COLO668 (cell line): ENCODE results near the gene SLC9A5.

Experiments used
- DNase-seq: peaks from one replicate; lab custom pipeline; 2025; ENCODE audit not compliant: unreplicated experiment; lab: John Stamatoyannopoulos, UW

Gene SLC9A5

DNA sequence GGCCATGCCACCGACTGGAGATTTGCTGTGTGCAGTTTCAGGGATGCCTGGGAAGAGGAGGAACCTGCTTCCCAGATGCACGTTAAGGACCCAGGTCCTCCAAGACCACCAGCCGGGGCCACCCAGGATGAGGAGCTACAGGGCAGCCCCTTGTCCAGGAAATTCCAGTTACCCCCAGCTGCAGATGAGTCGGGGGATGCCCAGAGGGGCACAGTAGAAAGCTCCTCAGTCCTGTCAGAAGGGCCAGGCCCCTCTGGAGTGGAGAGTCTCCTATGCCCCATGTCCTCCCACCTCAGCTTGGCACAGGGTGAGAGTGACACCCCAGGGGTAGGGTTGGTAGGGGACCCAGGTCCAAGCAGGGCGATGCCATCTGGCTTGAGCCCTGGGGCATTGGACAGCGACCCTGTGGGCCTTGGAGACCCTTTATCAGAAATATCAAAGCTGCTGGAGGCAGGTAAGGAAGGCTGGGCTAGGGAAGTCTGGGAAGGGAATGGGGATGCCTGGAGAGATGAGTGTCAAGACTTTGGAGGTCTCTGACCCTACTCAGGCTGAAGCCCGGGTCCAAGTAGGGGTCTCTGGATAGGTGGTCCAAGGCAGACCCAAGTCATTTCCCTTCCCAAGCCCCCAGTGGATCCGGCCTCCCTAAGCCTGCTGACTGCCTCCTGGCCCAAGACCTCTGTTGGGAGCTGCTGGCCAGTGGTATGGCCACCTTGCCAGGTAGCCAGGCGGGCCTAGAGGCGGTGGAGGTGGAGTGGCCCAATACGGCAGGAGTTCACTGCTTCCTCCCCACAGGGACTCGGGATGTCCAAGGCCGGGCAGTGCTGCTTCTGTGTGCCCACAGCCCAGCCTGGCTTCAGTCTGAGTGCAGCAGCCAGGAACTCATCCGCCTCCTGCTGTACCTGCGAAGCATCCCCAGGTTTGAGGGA lies 31.6 kb downstream of the SLC9A5 start:
- no peak for DNase-seq

- DNase-seq = no peak
Observed at GRCh38 chr16:67281536-67282446, 33.0 kb downstream of the SLC9A5 start.

DNA sequence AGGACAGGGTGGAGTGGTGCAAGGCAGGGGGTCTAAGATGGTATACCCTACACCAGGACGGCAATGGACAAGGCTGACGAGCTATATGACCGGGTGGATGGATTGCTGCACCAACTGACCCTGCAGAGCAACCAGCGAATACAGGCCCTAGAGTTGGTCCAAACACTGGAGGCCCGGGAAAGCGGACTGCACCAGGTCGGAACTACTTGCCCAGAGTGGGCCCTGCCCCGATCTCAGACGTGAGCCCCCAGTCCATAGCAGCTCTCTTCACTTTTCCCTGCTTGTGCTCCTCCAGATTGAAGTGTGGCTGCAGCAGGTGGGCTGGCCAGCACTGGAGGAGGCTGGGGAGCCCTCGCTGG lies 33.6 kb downstream of the SLC9A5 start:
- DNase-seq = no peak

DNA sequence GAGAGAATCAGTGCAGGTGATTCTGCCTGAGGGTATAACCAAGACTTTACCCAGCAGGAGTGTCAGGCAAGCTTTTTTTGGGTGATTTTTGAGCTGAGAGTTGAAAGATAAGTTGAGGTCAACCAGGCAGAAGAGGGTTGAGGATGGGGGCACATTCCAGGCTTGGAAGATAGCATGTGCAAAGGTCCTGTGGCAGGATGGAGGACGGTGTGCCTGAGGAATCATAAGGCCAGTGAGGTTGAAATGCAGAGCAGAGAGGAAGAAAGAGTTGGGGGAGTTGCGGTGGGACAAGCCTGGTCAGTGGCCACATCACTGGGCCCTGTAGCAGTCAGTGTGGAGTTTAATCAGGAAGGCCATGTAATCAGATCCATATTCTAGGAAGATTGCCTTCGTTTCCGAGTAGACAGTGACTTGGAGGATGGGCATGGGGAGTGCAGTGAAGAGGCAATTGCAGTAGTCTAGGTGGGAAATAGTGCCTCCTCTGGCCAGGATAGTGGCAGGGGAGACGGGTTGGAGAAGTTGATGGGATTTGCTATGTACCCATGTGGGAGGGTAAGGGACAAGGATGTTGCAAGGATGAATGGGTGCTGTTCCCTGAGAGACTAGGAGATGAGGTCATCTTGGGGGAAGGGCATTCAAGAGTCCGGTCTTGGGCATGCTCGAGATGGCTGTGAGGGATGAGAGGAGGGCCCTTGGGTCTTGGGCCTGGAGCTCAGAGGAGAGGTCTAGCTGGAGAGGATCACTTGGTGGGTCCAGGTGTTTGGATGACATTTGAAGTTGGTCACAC lies 34.5 kb downstream of the SLC9A5 start:
- DNase-seq = no peak

DNA sequence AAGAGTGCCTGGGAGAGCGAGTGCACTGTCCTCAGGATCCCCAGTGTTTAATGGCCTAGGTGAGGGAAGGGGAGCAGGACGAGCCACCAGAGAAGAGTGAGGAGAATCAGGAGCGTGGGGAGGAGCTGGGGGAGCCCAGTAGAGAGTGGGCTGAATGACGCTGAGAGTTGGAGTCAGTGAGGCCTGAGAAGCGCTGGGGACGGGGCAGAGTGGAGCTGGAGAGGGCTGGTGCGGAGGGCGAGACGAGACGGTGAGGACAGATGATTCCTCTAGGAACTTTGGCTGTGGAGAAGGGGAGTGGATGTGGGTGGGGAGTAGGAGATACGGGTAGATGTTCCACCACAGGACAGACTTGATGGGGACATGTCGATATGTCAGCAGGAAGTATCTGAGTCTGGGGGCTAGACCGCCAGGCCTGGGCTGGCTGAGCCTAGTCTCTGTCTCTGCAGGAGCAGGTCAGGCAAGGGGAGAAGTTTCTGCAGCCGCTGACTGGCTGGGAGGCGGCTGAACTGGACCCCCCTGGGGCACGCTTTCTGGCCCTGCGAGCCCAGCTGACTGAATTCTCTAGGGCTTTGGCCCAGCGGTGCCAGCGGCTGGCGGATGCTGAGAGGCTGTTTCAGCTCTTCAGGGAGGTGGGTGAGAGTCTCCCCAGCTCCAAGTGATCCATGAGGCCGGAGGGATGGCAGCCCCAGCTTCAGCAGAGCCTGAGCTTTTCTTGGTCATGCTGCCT lies 35.2 kb downstream of the SLC9A5 start:
- peak; percentile 28 for DNase-seq

DNA sequence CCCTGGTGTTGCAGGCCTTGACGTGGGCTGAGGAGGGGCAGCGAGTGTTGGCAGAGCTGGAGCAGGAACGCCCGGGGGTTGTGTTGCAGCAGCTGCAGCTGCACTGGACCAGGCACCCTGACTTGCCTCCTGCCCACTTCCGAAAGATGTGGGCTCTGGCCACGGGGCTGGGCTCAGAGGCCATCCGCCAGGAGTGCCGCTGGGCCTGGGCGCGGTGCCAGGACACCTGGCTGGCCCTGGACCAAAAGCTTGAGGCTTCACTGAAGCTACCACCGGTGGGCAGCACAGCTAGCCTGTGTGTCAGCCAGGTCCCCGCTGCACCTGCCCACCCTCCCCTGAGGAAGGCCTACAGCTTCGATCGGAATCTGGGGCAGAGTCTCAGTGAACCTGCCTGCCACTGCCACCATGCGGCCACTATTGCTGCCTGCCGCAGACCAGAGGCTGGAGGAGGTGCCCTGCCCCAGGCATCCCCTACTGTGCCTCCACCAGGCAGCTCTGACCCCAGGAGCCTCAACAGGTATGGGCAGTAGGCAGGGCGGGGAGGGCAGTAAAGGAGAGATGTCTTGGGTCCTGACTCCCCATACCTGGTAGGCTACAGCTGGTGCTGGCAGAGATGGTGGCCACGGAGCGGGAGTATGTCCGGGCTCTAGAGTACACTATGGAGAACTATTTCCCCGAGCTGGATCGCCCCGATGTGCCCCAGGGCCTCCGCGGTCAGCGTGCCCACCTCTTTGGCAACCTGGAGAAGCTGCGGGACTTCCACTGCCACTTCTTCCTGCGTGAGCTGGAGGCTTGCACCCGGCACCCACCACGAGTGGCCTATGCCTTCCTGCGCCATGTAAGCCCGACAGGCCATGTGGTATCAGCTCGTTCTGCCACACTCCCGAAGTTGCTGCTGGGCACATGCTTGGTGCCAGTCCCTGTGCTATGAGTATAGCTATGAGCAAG lies 36.2 kb downstream of the SLC9A5 start:
- DNase-seq = peak; percentile 91

DNA sequence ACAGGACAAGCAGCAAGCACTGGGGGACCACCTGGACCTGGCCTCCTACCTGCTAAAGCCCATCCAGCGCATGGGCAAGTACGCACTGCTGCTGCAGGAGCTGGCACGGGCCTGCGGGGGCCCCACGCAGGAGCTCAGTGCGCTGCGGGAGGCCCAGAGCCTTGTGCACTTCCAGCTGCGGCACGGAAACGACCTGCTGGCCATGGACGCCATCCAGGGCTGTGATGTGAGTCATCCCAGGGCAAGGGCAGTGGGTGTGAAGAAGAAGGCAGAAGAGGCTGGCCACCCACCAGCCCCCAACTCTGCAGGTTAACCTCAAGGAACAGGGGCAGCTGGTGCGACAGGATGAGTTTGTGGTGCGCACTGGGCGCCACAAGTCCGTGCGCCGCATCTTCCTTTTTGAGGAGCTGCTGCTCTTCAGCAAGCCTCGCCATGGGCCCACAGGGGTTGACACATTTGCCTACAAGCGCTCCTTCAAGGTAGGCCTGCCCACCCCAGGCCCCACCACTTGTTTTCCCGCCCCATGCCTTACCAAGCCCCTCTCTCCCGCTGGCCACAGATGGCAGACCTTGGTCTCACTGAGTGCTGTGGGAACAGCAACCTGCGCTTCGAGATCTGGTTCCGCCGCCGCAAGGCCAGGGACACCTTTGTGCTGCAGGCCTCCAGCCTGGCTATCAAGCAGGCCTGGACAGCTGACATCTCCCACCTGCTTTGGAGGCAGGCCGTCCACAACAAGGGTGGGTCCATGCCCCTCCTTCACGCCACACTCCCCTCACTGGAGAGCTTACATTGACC lies 37.9 kb downstream of the SLC9A5 start:
- DNase-seq = no peak

DNA sequence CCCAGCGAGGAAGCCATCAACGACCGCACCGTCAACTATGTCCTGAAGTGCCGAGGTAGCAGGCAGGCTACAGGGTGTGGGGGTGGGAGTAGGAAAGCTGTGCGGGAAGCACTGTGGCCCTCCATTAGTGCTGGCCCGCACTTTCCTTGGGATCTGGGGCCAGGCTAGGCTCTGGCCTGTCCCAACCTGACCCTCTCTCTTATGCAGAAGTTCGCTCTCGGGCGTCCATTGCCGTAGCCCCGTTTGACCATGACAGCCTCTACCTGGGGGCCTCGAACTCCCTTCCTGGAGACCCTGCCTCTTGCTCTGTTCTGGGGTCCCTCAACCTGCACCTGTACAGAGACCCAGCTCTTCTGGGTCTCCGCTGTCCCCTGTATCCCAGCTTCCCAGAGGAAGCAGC lies 39.2 kb downstream of the SLC9A5 start:
- no peak for DNase-seq

DNA sequence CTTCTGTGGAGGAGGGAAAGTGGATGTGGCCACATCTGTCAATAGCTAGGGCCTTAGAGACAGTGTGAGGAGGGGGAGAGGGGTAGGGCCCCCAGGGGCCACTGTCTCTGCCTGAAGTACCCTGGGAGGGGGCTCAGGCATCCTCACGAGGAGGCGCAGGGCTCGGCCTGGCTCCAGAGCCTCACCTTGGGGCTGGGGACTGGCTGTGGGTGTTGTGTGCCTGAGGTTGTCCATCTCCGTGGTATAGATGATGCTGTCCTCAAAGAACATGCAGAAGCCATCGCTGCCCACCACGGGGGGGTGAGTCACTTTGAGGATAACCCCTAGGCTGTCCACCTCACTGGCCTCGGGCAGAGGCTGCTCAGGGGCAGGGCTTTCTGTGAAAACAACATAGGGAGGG lies 42.7 kb downstream of the SLC9A5 start:
- DNase-seq = no peak

DNA sequence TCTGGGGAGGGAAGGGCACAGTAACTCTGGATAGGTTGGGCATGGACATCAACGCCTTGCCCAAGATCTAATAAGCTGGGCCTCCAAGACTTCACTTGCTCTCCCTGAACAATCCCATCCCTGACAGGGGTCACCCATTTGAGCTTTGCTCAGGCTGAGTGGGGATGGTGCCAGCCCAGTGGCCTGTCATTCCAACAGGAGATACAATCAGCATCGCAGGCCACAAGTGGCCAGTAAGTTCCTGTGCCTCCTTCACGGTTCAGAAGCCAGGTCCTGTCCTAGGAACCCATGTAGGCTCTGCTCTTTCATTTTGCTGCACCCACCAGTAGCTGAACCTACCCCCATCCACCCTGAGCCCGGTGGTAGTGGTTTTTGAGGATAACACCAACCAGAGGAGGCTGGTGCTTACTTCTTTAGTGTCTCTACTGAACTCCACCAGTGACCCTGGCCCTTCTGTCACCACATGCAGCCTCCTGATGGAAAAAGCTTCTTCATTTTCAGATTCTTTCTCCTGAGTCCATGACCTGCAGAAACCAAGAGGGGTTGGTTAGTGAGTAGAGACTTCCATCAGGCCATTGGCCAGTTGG lies 45.5 kb downstream of the SLC9A5 start:
- DNase-seq = no peak

- no peak for DNase-seq
Observed at GRCh38 chr16:67294938-67295361, 46.2 kb downstream of the SLC9A5 start.

- no peak for DNase-seq
Observed at GRCh38 chr16:67296420-67296819, 47.6 kb downstream of the SLC9A5 start.

- no peak for DNase-seq
Observed at GRCh38 chr16:67298277-67298676, 49.5 kb downstream of the SLC9A5 start.

GRCh38 chr16:67299269-67299668 lies 50.5 kb downstream of the SLC9A5 start:
- DNase-seq = no peak

DNA sequence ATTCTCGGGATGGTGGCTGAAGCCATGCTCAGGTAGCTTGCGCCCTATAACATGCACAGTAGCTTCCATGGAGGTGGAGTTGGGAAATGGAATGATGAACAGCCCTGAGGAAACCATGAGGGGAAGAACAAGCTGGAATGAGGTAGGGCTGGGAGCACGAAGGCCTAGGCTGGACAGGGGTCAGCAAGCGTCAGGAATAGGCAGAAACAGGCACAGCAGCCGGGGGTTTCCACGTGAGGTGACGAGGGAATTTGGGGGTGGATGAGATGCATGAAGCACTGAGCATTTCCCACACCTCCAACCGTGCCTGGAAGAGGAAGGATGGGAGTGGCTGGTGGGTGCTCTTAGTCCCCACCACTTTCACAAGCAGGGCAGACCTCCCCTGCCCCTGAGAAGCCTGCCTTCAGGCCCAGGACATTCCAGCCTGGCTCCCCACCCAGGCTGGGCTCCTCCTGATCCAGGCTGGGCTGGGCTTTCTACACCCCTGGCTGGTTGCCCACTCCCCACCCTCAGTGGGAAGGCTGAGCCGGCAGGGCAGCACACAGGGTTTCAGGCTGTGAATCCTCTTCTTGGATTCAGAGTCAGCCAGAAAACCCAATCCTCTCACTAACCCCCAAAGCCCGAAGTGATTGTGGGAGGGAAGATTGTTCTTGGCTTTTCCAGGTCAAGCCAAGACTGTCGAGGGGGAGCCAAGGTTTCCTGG lies 52.5 kb downstream of the SLC9A5 start:
- DNase-seq = no peak

DNA sequence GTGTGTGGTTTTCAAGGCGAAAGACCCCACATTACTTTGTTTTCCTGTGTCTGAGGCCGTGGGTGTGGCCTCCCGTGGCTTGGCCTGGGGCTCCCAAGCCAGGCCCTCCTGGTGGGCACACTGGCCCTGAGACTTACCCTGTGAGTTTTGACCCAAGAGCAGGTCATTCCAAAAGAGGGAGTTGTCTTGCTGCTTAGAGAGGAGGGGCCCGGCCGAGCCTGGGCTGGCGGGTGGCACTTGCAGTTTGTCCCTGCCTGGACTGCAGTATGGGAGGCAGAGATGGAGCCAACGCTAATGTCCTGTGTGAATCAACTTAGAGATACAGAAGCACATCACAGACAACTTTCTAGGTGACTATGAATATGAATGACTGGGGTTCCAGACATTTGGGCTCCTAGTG lies 53.3 kb downstream of the SLC9A5 start:
- no peak for DNase-seq

DNA sequence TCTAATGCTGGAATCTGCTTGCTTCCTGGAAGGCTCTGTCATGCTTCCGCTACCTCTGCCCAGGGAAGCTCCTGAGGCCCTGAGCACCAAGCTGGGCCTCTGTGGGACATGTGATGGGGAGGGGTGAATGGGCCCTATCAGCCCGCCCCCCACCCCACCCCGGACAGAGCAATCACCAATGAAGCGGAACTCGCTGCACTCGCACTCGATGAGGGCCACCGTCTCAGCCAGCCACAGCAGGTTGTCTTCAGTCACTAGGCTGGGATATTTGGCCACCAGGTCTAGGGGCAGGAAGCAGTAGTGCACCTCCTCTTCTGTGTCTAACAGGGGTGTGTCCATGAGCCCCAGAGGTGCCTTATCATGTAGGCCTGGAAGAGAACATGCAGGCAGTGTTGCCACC lies 54.2 kb downstream of the SLC9A5 start:
- DNase-seq = no peak

GRCh38 chr16:67304020-67304419 lies 55.2 kb downstream of the SLC9A5 start:
- DNase-seq = no peak
